Measurements from ENCODE around the gene RHPN2. TPM values are rescaled to one million over a fixed set of nuclear protein-coding genes. Genes with fewer than 3 reads are reported as not detected.
A peak's percentile ranks its signal among the peaks of the same experiment; 100 is the strongest.
"Not testable (repeated sequence)": the region's sequence is repeated elsewhere in the genome, so short reads cannot be mapped to it uniquely, and the experiment has no call there.

Gene RHPN2
- total and polyA plus RNA-seq, 2 of the 13 experiments (the other 11 are each of a cell fraction or from before 2014, with no cell fraction given) = 20.3 to 48.0 TPM

DNA sequence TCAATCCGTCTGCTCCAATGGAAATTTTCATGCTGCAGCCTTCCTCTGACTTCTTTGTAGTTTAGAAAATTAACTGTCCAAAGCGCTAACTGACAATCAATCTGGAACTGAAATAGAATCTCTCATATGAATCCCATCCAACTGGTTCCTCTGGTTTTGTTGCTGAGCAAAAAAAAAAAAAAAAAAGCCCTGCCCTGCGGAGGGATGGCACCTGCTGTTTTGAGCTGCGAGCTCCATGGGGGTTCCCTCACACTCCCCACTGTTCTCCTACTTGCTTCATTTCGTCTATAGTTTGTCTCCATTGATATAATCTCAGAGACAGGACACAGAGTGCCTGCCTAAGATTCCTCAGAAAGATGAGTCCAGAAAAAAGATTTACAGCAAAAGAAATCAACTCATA lies 59.2 kb downstream of the RHPN2 start:
- H4K20me1 ChIP-seq (ENCODE audit: insufficient read depth, low read length) = no peaks in the 10 kb centered on the region
- ChIA-PET POLR2A (no interaction called here), CTCF (ENCODE audit: low intra/inter-chr PET ratio, low total read pairs) (no interaction called here)
- H3K9me3 ChIP-seq (ENCODE audit: low read length) = no peaks in the 10 kb centered on the region
- no peak overlapping the region for H3K4me2 ChIP-seq (ENCODE audit: low read depth, low read length)
- H3K9ac ChIP-seq (ENCODE audit: insufficient read depth, low read depth, low read length) = no peak overlapping the region
- no peak overlapping the region for H3K4me3 ChIP-seq (replicated peaks in 1 of 3; ENCODE audit: insufficient read depth in 1 of 3, low read depth in 2 of 3, low read length in 3 of 3)
- H3K27me3 ChIP-seq (ENCODE audit: control insufficient read depth in 1 of 2, insufficient read depth in 2 of 2, low read length in 2 of 2) = no peaks in the 10 kb centered on the region
- TF ChIP-seq TEAD3 (CRISPR knock-in tag; optimal IDR thresholded peaks at IDR 0.05; ENCODE audit: borderline replicate concordance) (no peak), SAP130 (CRISPR knock-in tag; IDR thresholded peaks at IDR 0.05; ENCODE audit: low read depth) (no peak), MEF2D (CRISPR knock-in tag; IDR thresholded peaks at IDR 0.05) (no peak), SETDB1 (CRISPR knock-in tag; IDR thresholded peaks at IDR 0.05; ENCODE audit: borderline replicate concordance) (no peak), GATAD2A (CRISPR knock-in tag; IDR thresholded peaks at IDR 0.05) (no peak), NR2F6 (IDR thresholded peaks at IDR 0.05) (no peak), NR2F6 (CRISPR knock-in tag; IDR thresholded peaks at IDR 0.05) (no peak), REPIN1 (CRISPR knock-in tag; IDR thresholded peaks at IDR 0.05; ENCODE audit: borderline replicate concordance, low read depth) (no peak), TP53 (CRISPR knock-in tag; conservative IDR thresholded peaks at IDR 0.05) (no peak), ZFP90 (CRISPR knock-in tag; IDR thresholded peaks at IDR 0.05; ENCODE audit: borderline replicate concordance) (no peak), SIX4 (CRISPR knock-in tag; IDR thresholded peaks at IDR 0.05) (no peak)
- TF ChIP-seq, protein P1, sequence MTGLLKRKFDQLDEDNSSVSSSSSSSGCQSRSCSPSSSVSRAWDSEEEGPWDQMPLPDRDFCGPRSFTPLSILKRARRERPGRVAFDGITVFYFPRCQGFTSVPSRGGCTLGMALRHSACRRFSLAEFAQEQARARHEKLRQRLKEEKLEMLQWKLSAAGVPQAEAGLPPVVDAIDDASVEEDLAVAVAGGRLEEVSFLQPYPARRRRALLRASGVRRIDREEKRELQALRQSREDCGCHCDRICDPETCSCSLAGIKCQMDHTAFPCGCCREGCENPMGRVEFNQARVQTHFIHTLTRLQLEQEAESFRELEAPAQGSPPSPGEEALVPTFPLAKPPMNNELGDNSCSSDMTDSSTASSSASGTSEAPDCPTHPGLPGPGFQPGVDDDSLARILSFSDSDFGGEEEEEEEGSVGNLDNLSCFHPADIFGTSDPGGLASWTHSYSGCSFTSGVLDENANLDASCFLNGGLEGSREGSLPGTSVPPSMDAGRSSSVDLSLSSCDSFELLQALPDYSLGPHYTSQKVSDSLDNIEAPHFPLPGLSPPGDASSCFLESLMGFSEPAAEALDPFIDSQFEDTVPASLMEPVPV (CRISPR knock-in tag; IDR thresholded peaks at IDR 0.05) = no peak
- intact Hi-C loops (cut with micrococcal nuclease; ENCODE audit: unreplicated experiment) (no loop called here), in situ Hi-C loops (cut with HindIII; ENCODE audit: extremely low pct_ligation_motif_present, low pct_unique_long_range_greater_than_20kb) (no loop called here)
- no peaks in the 10 kb centered on the region for H3K79me2 ChIP-seq (ENCODE audit: insufficient read depth, low read length)
- no peaks in the 10 kb centered on the region for H3K4me1 ChIP-seq (ENCODE audit: insufficient read depth, low read length)
- H3K36me3 ChIP-seq (replicated peaks in 1 of 2; ENCODE audit: control insufficient read depth in 1 of 2, insufficient read depth in 2 of 2, low read length in 2 of 2) = peaks cover 12 to 40% of the 10 kb centered on the region in 2 experiments; a peak in 4 of 5 replicates
- no TSS peak for BruUV-seq (replicated peaks)
- H2AFZ ChIP-seq (ENCODE audit: low read length) = no peak overlapping the region
- WGBS (ENCODE audit: low lambda C conversion rate) = 95% methylated on average over 5 of the region's 5 CpGs
- no peak overlapping the region for H3K27ac ChIP-seq (ENCODE audit: extremely low read length, insufficient read depth, low read length)
- no peak for FAIRE-seq
- DNase-seq (ENCODE audit: low spot score) = no peak
- ATAC-seq = no peak

DNA sequence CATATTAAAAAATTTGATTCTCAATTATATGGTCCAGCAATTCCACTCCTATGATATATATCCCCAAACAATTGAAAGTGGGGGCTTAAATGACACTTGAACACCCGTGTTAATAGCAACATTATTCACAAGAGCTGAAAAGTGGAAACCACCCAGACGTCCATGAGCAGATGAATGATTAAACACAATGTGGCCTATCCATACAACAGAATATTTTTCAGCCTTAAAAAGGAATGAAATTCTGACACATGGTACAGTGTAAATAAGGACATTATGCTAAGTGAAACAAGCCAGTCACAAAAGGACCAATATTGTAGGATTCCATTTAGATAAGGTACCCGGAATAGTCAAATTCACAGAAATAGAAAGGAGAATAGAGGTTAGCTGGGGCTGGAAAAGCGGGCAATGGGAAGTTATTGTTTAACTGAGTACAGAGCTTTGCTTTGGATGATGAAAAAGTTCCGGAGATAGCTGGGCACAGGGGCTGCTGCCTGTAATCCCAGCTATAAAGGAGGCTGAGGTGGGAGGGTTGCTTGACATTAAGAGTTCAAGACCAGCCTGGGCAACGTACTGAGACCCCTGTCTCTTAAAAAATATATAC lies 61.2 kb downstream of the RHPN2 start:
- POLR2A ChIA-PET = interaction anchor here (1.1 kb wide), 1 partner anchor 34 kb away, joined by 3 read pairs; no protein-coding TSS in a partner anchor
- H3K79me2 ChIP-seq (ENCODE audit: insufficient read depth, low read length); H4K20me1 ChIP-seq (ENCODE audit: insufficient read depth, low read length); CTCF ChIA-PET (ENCODE audit: low intra/inter-chr PET ratio, low total read pairs); FAIRE-seq; in situ Hi-C loops (cut with HindIII; ENCODE audit: extremely low pct_ligation_motif_present, low pct_unique_long_range_greater_than_20kb); DNase-seq (ENCODE audit: low spot score); H3K4me2 ChIP-seq (ENCODE audit: low read depth, low read length); H2AFZ ChIP-seq (ENCODE audit: low read length); H3K4me1 ChIP-seq (ENCODE audit: insufficient read depth, low read length); H3K9me3 ChIP-seq (ENCODE audit: low read length); H3K27ac ChIP-seq (ENCODE audit: extremely low read length, insufficient read depth, low read length); ATAC-seq; H3K4me3 ChIP-seq (replicated peaks in 1 of 3; ENCODE audit: insufficient read depth in 1 of 3, low read depth in 2 of 3, low read length in 3 of 3); intact Hi-C loops (cut with micrococcal nuclease; ENCODE audit: unreplicated experiment); BruUV-seq (replicated peaks); H3K27me3 ChIP-seq (ENCODE audit: control insufficient read depth in 1 of 2, insufficient read depth in 2 of 2, low read length in 2 of 2); H3K9ac ChIP-seq (ENCODE audit: insufficient read depth, low read depth, low read length): not testable (repeated sequence)
- peaks cover 14 to 45% of the 10 kb centered on the region in 2 experiments; a peak in 4 of 5 replicates for H3K36me3 ChIP-seq (replicated peaks in 1 of 2; ENCODE audit: control insufficient read depth in 1 of 2, insufficient read depth in 2 of 2, low read length in 2 of 2)
- WGBS (ENCODE audit: low lambda C conversion rate) = 91% methylated on average over 6 of the region's 6 CpGs

DNA sequence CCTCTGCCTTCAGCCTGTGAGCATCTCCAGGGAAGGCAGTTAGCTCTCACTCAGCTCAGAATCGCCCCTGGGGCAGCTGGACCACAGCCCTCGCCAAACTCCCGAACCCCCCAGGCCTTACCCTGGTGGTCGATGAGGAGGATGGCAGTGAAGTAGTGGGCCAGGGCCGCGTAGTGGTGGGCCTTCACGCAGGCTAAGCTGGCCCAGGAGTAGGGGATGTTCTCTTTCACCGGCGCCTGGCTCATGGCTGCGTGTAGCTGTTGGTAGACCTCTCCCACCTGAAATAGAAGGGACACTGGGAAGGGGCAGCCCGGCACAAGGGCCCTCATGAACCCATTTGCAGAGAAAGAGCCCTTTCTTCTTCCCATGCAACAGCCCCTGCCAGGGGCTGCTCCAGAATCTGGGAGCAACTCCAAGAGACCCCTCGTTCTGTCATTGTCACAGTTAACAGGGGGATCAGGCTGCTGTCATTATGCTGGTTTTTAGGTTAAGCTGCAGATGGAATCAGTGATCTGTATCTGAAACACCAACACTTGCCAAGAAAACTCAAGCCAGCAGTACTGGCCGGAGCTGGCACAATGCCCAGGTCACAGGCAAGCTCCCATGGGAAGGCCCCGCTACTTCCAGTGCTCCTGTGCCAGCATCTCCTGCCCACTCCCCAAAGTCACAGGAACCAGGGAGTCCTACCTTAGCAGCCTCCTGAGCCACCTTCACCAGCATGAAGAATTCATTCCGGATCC lies 62.4 kb downstream of the RHPN2 start:
- BruUV-seq (replicated peaks); H3K79me2 ChIP-seq (ENCODE audit: insufficient read depth, low read length); intact Hi-C loops (cut with micrococcal nuclease; ENCODE audit: unreplicated experiment); H3K4me1 ChIP-seq (ENCODE audit: insufficient read depth, low read length); H3K27me3 ChIP-seq (ENCODE audit: control insufficient read depth in 1 of 2, insufficient read depth in 2 of 2, low read length in 2 of 2); DNase-seq (ENCODE audit: low spot score); H3K9me3 ChIP-seq (ENCODE audit: low read length); H2AFZ ChIP-seq (ENCODE audit: low read length); POLR2A ChIA-PET; H3K4me3 ChIP-seq (replicated peaks in 1 of 3; ENCODE audit: insufficient read depth in 1 of 3, low read depth in 2 of 3, low read length in 3 of 3); CTCF ChIA-PET (ENCODE audit: low intra/inter-chr PET ratio, low total read pairs); H3K9ac ChIP-seq (ENCODE audit: insufficient read depth, low read depth, low read length); H3K4me2 ChIP-seq (ENCODE audit: low read depth, low read length); H4K20me1 ChIP-seq (ENCODE audit: insufficient read depth, low read length); FAIRE-seq; in situ Hi-C loops (cut with HindIII; ENCODE audit: extremely low pct_ligation_motif_present, low pct_unique_long_range_greater_than_20kb); H3K27ac ChIP-seq (ENCODE audit: extremely low read length, insufficient read depth, low read length): not testable (repeated sequence)
- peaks cover 15 to 43% of the 10 kb centered on the region in 2 experiments for H3K36me3 ChIP-seq (replicated peaks in 1 of 2; ENCODE audit: control insufficient read depth in 1 of 2, insufficient read depth in 2 of 2, low read length in 2 of 2)
- WGBS (ENCODE audit: low lambda C conversion rate) = 94% methylated on average over 13 of the region's 15 CpGs
- peak; percentile 27; the same call in 1 of the 3 replicates for ATAC-seq

Measured in HepG2 (cell line).